AG04450 (cell line): Measurements from ENCODE around the gene GAS7. TPM values are rescaled to one million over a fixed set of nuclear protein-coding genes. Genes with fewer than 3 reads are reported as not detected.

Source experiments
- CTCF ChIA-PET: fragments of 300-600, 350-600 bp; formaldehyde crosslinking; extraction: SDS; loops from one replicate; lab custom pipeline; 2022; ENCODE audit warnings: antibody characterized with exemption, inconsistent platforms; lab: Charles Lee
- POLR2A ChIA-PET: fragments of 350-600 bp; formaldehyde crosslinking; extraction: SDS; loops from one replicate; lab custom pipeline; 2021; ENCODE audit warnings: antibody characterized with exemption, inconsistent platforms; lab: Yijun Ruan, JAX
- DNase-seq: peaks from one replicate; pipeline ENCODE4 v3.0.0-alpha.2; 2011; ENCODE audit warnings: low read depth, low spot score
- H3K27ac ChIP-seq: one replicate; pipeline ENCODE4 v1.5.1; 2012; ENCODE audit warnings: low read depth, low read length, control low read depth
- H3K27me3 ChIP-seq: one replicate; pipeline ENCODE4 v1.6.0; 2012; ENCODE audit warnings: low read length; ENCODE audit not compliant: control insufficient read depth, insufficient read depth
- H3K4me3 ChIP-seq: 2 replicates; pipeline ENCODE4 v1.5.1; 2011; ENCODE audit warnings: mild to moderate bottlenecking, low read depth, low read length, control low read depth
- H3K9me3 ChIP-seq: 2 replicates; pipeline ENCODE4 v1.5.1; 2012; ENCODE audit warnings: low read length; ENCODE audit not compliant: control insufficient read depth, insufficient read depth
- CTCF ChIP-seq: IDR thresholded peaks from 2 replicates; pipeline ENCODE4 v1.5.1; 2011; ENCODE audit warnings: low read depth, low read length, control low read depth, inconsistent platforms
- polyA plus RNA-seq: library from polyadenylated mRNA; depleted of rRNA; stranded (reverse); fragments of >200 nt; gene quantifications from 2 replicates; pipeline ENCODE4 v1.2.3, GENCODE V29; 2011

The GAS7 gene
- polyA plus RNA-seq, 1 experiment, result 5.6 TPM

DNA sequence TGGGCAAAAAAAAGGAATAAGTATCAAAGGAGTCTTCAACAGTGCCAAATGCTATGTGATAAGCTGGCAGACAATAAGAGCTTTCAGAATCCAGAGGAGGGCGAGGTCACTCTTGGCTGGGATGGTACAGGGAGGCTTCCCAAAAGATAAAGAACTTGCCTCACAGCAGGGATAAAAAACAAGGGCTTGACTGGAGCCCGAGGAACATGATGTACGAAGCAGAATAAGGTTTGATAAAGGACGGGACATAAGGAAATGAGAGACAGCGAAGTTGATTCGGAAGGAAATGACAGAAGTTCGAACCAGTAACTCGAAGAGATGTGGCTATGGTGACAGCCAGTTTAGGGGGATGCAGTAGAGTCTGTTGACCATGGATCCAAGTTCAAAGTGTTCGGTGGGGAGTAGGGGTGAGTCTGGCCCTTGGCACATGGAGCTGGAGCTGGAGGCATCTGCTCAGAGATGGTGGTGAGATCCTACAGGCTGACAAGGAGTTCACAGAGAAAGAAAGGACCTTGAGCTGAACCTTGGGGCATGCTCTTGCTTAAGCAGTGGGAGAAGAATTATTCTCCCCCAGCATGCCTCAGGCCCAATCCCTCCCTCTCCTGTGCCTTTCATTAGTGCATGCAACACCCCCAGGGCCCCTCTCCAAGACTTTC, 155.7 kb downstream of the GAS7 start:
- TF ChIP-seq CTCF, result no peak
- DNase-seq, result no peak
- CTCF ChIA-PET, result no interaction called here
- POLR2A ChIA-PET, result no interaction called here
- Histone ChIP-seq H3K9me3 (peaks cover 7% of the 10 kb centered on the region), H3K4me3 (no peak overlapping the region), H3K27me3 (no peaks in the 10 kb centered on the region), H3K27ac (no peak overlapping the region)

GRCh38 chr17:10041916-10042588, 156.4 kb downstream of the GAS7 start:
- ChIA-PET POLR2A (no interaction called here), CTCF (no interaction called here)
- no peak overlapping the region for H3K27ac ChIP-seq
- H3K4me3 ChIP-seq, result no peak overlapping the region
- no peak for DNase-seq
- H3K27me3 ChIP-seq, result no peaks in the 10 kb centered on the region
- peaks cover 7% of the 10 kb centered on the region for H3K9me3 ChIP-seq
- TF ChIP-seq CTCF, result no peak

DNA sequence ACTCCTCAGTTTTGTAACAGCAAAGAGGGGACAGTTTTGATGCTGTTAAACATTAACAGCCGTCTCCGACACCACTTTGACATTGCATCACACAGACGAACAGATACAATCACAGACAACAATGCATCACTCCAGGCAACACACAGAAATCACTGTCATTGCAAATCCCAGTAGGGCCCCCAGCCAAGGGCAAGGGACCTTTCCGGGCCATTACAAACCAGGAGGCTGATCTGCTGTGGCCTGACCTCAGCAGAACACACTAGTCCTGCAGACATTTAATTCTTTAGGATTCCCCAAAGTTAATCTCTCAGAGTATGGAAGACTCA, 157.2 kb downstream of the GAS7 start:
- no peak for TF ChIP-seq CTCF
- no peaks in the 10 kb centered on the region for H3K27me3 ChIP-seq
- no peak overlapping the region for H3K4me3 ChIP-seq
- CTCF ChIA-PET, result no interaction called here
- DNase-seq, result no peak
- H3K27ac ChIP-seq, result no peak overlapping the region
- POLR2A ChIA-PET, result no interaction called here
- H3K9me3 ChIP-seq, result peaks cover 9% of the 10 kb centered on the region

- no peak for TF ChIP-seq CTCF
- DNase-seq, result no peak
- no peak overlapping the region for H3K27ac ChIP-seq
- no peaks in the 10 kb centered on the region for H3K27me3 ChIP-seq
- H3K9me3 ChIP-seq, result peaks cover 27% of the 10 kb centered on the region
- H3K4me3 ChIP-seq, result no peak overlapping the region
- ChIA-PET POLR2A (no interaction called here), CTCF (no interaction called here)
Observed at GRCh38 chr17:10036511-10037061, 161.8 kb downstream of the GAS7 start.

DNA sequence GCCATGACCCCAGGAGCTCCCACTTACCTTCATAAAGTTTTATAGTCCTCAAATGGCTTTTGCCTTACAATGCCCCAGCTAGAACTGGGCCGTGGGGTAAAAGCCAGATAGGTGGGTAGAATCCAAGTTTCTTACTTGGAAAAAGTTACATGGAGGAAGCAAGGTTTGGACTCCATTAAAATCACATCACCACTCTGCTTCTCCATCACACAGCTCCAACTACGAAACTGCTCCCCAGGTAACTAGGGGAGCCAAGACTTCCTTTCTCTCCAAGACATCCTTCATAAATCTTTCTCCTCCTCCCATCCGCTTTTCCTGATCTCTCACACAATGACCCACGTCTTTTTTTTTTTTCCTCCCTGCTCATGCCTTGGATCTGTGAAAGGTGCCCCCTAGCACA, 162.5 kb downstream of the GAS7 start:
- no peaks in the 10 kb centered on the region for H3K27me3 ChIP-seq
- H3K27ac ChIP-seq, result no peak overlapping the region
- no peak for TF ChIP-seq CTCF
- peaks cover 31% of the 10 kb centered on the region for H3K9me3 ChIP-seq
- no peak for DNase-seq
- POLR2A ChIA-PET, result no interaction called here
- no peak overlapping the region for H3K4me3 ChIP-seq
- CTCF ChIA-PET, result no interaction called here
